NCI-H69 (cell line): ENCODE results near the gene DDX24.

Source experiments
- DNase-seq: peaks from one replicate; lab custom pipeline; 2025; lab: John Stamatoyannopoulos, UW

Gene DDX24

DNA sequence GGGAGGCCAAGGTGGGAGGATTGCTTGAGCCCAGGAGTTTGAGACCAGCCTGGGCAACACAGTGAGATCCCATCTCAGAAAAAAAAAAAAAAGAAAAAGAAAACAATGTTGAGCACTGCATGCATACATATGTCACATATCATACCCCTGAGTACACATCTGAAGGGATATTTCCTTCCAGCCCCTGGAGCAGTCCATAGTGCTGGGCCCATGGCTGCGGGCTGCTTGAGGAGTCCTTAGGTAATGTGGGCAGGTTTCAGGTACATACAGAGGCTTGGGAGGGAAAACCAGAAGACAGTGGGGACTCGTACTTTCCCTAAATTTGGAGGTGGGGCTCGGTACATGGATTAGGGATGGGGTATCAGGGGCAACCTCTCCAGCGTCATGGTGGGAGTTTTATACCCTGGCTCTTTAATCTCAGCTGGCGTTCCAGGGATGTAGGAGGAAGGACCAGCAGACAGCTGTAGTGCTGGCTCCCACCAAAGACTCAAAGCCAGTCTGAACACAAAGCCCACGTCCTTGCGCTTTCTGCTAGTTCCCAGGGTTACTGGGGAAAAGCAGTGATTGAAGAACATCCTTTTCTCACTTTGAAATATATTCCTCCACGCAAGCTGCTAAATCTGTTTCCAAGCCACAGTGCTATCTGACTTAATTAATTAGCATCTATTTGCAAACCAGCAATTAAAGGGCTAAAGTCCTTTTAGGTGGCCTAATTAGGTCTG is 49.7 kb downstream of the DDX24 start:
- no peak for DNase-seq

GRCh38 chr14:94030571-94030970 is 50.4 kb downstream of the DDX24 start:
- DNase-seq, result no peak

DNA sequence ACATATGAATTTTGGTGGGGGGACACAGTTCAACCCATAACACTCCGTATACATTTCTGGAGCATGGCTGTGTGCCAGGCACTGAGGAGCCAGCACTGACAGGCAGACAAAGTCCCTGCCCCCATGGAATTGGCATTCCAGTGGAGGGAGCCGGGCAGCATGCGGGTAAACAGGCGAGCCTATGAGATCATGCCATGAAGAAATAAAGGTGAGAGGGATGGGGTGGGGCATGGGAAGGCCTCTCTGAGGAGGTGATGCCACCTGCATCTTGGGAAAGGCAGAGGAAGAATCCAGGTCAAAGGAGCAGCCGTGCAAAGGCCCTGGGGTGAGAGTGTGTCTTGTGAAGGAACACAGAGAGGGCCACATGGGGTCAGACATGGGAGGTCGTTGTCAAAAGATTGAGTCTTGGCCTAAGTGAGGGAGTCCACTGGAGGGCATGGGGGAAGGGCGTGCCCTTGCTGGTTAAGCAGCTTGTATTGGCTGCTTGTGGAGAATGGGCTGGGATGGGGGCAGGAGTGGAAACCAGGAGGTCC is 51.3 kb downstream of the DDX24 start:
- DNase-seq, result no peak

DNA sequence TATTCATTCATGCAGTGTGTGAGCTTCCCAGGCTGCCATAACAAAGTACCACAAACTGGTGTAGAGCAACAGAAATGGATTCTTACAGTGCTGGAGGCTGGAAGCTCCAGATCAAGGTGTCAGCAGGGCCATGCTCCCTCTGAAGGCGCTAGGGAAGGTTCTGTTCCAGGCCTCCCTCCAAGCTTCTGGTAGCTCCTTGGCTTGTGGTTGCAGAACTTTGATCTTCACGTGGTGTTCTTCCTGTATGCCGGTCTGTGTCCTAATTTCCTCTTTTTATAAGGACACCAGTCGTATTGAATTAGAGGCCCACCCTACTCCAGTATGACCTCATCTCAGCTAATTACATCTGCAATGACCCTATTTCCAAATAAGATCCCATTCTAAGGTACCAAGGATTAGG is 51.7 kb downstream of the DDX24 start:
- DNase-seq, result no peak

DNA sequence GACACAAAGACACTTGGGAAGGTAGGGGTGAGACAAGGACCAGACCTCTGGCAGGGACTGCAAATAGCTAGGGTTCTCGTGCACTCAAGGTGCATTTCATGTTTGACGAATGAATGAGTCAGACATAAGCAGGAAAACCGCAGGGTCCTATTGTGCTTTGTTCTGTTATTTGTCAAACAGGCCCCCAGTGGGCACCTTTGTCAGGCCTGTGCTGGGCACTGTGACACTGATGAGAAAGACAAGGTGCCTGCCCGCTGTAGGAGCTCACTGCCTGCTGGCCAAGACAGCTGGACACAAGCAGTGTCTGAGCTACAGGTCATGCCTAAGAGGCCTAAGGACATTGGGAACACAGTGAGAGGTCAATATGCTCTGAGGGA is 52.6 kb downstream of the DDX24 start:
- peak; percentile 68 for DNase-seq

GRCh38 chr14:94027566-94028449 is 53.2 kb downstream of the DDX24 start:
- DNase-seq, result peak; percentile 84

DNA sequence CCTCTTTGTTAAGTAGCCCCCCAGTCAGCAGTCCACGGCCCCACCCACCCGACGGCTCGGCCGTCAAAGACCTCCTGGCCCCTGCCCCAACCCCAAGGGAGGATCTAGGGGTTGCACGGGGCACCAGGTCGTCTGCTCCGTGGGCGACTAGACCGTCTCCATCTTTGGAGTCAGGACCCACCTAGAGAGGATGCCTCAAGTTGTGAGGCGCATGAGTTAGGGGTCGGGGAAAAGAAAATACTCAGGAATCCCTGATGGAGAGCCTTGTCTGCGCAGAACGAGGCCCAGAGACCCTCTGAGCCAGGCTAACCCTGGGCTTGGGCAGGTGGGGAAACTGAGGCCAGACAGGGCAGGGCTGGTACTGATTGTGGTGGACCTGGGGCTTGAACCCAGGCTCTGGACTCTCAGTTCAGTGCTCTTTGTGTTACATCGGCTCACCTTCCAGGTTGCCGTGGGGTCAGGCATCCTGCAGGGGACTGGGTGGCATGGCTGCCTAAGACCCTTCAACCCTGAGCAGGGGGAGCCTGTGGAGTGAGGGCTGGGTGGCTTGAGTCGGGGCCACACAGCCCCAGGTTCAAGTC is 54.0 kb downstream of the DDX24 start:
- DNase-seq, result no peak

DNA sequence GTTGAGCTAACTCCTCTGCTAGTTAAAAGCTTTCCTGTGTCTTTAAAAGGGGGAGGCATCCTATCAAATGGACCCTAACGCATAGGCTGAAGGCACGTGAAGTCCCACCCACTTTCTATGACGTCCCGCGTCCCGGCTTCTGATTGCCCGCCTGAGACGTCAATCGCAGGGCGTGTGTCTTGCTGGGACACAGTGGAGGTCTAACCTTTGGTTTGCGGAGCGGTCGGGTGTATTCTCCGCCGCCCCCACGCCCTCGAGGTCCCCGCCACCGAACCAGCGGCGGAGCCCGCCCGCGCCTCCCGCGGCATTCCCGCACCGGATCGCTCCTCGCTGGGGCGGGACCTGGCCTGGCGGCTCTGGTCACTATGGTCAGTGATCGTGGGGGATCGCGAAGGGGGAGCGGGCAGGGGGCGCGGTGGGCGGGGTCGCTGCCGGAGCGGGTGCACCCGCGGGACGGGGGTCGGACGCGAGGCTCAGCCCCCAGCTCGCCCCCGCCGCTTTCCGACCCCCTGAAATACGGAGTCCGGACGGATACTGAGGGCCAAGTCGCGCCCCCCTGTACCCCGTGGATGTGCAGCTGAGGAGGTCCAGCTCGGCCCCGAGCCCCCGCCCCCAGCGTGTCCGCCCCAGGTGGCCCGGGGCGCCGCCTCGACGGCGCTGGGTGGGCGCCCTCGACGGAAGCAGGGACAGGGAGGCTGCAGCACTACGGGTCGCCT is 54.7 kb downstream of the DDX24 start, which contains the start of gene OTUB2:
TSS of gene OTUB2 (plus strand) at position 168 of the 716 bp plus-strand sequence. CDS start at position 366, 198 bp downstream.
- peak; percentile 98 for DNase-seq

GRCh38 chr14:94025720-94026119 is 55.3 kb downstream of the DDX24 start:
- no peak for DNase-seq

DNA sequence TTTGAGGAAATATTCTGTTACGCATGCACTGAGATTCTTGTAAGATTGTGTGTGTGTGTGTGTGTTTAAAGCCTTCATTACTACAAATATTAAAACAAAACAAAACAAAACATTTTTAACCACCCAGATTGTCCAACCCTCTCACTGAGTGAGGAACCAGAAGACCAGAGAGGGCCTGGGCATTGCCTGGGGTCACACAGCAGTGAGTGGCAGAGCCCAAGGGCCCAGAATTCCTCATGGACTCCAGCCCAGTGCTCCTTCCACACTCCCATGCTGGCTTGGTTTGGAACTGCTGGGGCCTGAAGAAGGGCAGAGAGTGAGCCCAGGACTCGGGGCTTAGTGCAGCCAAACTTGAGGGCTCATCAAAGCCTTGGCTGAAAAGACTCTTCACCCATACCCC is 56.5 kb downstream of the DDX24 start:
- no peak for DNase-seq

- no peak for DNase-seq
These were observed 58.2 kb downstream of the DDX24 start for GRCh38 chr14:94022532-94023411.

DNA sequence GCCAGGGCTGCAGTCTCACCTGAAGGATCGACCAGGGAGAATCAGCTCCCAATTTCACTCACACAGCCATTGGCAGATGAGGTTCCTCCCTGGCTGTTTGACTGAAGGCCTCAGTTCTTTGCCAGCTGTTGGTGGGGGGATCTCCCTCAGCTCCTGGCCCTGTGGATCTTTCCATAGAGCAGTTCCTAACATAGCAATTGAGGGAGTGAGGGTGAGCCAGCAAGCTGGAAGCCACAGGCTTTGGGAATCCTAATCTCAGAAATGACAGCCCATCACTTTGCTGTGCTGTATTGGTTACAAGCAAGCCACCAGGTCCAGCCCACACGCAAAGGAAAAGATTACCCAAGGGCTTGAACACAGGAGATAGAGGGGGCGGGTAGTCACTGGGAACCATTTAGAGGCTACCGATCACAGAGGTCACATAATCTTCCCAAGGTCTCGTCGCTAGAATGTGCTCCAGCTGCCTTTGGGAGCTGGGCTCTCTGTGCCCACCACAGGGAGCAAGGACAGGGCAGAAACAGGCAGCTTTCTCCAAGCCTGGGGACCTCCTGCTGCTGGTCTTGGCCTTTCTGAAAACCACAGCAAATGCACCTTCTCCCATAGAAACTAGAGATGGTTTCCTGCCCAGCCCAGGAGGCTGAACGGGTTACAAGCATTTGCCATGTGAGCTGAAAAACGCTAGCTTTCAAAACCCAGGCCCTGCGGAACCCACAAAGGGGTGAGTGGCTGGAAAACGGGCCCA is 59.4 kb downstream of the DDX24 start:
- no peak for DNase-seq

DNA sequence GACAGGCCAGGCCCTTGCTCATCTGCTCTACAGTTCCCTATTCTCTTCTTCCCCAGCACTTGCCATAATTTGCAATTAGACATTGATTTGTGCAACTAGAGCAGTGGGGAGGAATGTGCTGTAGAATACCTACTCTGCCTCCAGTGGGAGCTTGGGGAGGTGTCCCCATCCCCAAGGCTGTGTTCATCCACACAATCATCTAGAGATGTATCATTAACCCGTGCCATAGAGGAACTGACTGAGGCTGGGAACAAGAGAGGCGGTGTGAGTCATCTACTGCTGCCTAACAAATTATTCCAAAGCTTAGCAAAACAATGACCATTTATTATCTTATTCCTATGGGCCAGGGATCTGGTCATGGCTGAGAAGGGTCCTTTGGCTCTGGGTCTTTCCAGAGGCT is 60.0 kb downstream of the DDX24 start:
- no peak for DNase-seq

DNA sequence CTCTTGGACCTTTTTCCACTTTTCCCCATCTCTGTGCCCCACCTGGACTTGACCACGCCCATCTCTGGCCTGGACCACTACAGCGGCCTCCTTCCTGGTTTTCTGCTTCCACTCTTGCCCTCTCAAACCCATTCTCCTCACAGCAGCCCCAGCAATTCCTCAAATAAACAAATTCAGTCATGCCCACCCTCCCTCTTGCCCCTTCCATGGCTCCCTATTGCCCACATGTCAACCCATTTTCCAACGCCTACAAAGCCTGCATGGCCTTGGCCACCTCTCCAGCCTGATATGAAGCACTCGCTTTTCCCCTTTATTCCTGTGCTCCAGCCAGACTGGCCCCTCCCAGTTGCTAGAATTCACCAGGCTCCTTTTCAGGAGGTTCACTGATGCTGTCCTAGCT is 60.7 kb downstream of the DDX24 start:
- no peak for DNase-seq

- no peak for DNase-seq
These were observed 61.7 kb downstream of the DDX24 start for GRCh38 chr14:94019329-94019728.

DNA sequence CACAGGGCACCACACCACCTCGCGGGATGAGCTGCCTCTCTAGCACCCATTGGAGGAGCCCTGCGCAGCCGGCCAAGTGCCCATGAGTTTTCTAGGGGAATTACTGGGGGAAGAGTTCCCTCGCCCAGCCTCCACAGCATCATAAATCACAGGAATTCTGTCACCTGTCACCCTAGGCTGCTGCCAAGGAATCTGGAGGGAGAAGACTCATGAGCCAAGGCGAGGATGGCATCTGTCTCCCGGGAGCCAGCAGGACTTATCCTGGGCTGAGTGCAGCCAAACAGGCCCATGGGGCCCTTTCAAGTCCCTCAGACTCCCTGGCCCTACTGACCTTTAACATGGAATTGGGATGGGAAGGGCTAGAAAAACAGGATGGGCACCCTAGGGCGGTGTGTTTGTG is 62.7 kb downstream of the DDX24 start:
- no peak for DNase-seq

- DNase-seq, result no peak
These were observed 64.5 kb downstream of the DDX24 start for GRCh38 chr14:94016446-94016976.

- no peak for DNase-seq
These were observed 65.8 kb downstream of the DDX24 start for GRCh38 chr14:94015223-94015622.

DNA sequence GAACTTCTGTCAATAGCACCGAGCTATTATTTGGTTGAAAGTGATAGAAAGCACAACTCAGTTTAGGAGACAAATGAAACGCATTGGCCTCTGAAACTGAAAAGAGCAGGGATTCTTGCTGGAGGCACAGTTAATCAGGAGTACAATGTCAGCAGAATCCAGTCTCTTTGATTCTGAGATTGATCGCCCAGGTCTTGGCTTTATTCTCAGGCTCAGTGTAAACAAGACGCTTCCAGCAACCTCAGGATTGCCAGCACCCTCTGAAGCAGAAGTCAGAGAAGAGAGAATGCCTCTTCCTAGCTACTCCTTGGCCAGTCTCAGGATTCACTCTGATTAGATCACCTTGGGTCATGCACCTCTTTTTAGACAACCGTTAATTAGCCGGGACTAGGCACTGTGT is 66.6 kb downstream of the DDX24 start:
- DNase-seq, result no peak

DNA sequence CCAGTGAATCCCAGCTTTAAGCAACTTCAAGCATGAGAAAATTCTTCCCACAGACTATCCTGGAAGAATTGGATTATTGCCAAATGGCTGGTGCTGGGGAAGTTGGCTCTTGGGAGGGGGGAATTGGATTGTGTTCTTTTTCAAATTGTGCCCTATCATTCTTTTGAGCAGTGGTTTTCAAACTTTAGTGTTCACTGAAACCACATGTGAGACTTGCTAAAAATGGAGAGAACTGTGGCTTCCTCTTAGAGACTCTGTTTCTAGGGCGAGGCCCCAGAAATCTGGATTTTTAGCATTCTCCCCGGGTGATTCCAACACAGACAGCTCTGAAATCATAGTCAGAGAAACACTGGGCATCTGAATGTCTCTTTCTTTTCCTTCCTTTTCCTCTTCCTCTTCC is 69.2 kb downstream of the DDX24 start:
- DNase-seq, result peak; percentile 56
